ENCODE measurements around the gene DCTN5. TPM values are rescaled to one million over a fixed set of nuclear protein-coding genes. Genes with fewer than 3 reads are reported as not detected.
A peak's percentile ranks its signal among the peaks of the same experiment; 100 is the strongest.

Gene DCTN5
- total RNA-seq, 1 experiment from 2014 or later: 84.8 TPM

DNA sequence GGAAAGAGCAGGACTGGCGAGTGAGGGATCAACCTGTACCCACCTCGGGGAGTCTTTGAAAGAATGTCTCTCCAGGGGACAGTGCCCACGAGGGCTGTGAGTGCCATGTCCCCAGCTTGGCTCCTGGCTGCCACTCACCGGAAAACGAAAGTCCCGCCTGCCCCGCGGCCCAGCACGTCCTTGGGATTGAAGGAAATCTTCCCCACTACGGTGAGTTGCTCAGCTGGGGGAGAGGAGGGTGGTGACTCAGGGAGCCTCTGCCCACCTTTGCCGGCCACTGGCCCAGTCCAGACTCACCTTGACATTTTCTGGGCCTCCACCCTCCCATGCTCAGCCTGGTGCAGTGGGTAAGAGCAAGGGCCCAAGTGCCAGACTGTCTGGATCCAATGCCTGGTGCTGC is 54.5 kb downstream of the DCTN5 start:
- DNase-seq: no peak
- H3K9me2 ChIP-seq (ENCODE audit: insufficient read depth): no peaks in the 10 kb centered on the region
- no peaks in the 10 kb centered on the region for H4K20me1 ChIP-seq (ENCODE audit: insufficient read depth)
- no peak overlapping the region for H3K4me2 ChIP-seq
- intact Hi-C loops (cut with micrococcal nuclease; ENCODE audit: unreplicated experiment): no loop called here
- H3K4me3 ChIP-seq: no peak overlapping the region
- ChIA-PET CTCF (no interaction called here), POLR2A (ENCODE audit: unreplicated experiment) (no interaction called here)
- H3K27ac ChIP-seq: no peak overlapping the region
- H3K9me3 ChIP-seq (ENCODE audit: insufficient read depth, low read depth): peaks cover 3% of the 10 kb centered on the region
- BruUV-seq (replicated peaks): no TSS peak
- peaks cover 13% of the 10 kb centered on the region for H3K4me1 ChIP-seq (replicated peaks; ENCODE audit: insufficient read depth)
- TF ChIP-seq, protein P1, sequence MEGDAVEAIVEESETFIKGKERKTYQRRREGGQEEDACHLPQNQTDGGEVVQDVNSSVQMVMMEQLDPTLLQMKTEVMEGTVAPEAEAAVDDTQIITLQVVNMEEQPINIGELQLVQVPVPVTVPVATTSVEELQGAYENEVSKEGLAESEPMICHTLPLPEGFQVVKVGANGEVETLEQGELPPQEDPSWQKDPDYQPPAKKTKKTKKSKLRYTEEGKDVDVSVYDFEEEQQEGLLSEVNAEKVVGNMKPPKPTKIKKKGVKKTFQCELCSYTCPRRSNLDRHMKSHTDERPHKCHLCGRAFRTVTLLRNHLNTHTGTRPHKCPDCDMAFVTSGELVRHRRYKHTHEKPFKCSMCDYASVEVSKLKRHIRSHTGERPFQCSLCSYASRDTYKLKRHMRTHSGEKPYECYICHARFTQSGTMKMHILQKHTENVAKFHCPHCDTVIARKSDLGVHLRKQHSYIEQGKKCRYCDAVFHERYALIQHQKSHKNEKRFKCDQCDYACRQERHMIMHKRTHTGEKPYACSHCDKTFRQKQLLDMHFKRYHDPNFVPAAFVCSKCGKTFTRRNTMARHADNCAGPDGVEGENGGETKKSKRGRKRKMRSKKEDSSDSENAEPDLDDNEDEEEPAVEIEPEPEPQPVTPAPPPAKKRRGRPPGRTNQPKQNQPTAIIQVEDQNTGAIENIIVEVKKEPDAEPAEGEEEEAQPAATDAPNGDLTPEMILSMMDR (conservative IDR thresholded peaks at IDR 0.05): no peak
- no peak for TF ChIP-seq EZH2 (IDR thresholded peaks at IDR 0.05; ENCODE audit: low read depth)
- no peaks in the 10 kb centered on the region; the same call in 1 of the 2 replicates for H3K36me3 ChIP-seq (ENCODE audit: low read depth)
- H3K27me3 ChIP-seq (ENCODE audit: insufficient read depth, low read depth): no peaks in the 10 kb centered on the region
- H3K79me2 ChIP-seq (ENCODE audit: low read depth): no peaks in the 10 kb centered on the region
- peaks cover 23% of the 10 kb centered on the region; the same call in 1 of the 2 replicates for H3F3A ChIP-seq (ENCODE audit: insufficient read depth, low read depth)
- no peak overlapping the region for H2AFZ ChIP-seq

DNA sequence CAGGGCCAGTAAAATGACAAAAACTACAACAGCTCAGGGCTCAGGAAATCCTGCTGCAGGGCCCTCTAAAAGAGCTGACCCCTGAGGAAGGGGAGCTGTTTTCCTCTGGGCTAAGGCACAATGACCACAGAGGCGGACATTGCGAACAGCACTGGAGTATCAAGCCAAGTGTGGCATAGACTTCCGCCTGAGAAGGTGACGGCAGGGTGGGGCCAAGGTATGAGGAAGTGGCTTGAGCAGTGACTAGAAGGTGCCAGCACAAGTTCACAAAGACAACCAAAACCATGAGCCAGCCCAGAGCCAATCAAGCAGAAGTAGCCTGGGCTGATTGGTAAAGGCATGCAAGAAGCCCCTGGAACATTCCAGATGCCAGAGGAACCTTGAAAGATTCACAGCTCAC is 57.8 kb downstream of the DCTN5 start:
- POLR2A ChIA-PET (ENCODE audit: unreplicated experiment): no interaction called here
- Histone ChIP-seq H3K4me1 (replicated peaks; ENCODE audit: insufficient read depth) (peaks cover 13% of the 10 kb centered on the region), H3F3A (ENCODE audit: insufficient read depth, low read depth) (0 out of 2 replicates have a peak, but pooled peaks cover under 1% of the 10 kb centered on the region), H3K79me2 (ENCODE audit: low read depth) (no peaks in the 10 kb centered on the region), H3K36me3 (ENCODE audit: low read depth) (no peaks in the 10 kb centered on the region), H3K9me2 (ENCODE audit: insufficient read depth) (no peaks in the 10 kb centered on the region), H3K9me3 (ENCODE audit: insufficient read depth, low read depth) (peaks cover 3% of the 10 kb centered on the region), H3K27ac (peak overlapping the region; percentile 30; the same call in 1 of the 2 replicates), H3K4me2 (peak overlapping the region; percentile 28; the same call in 1 of the 2 replicates), H3K4me3 (no peak overlapping the region), H3K27me3 (ENCODE audit: insufficient read depth, low read depth) (no peaks in the 10 kb centered on the region), H4K20me1 (ENCODE audit: insufficient read depth) (no peaks in the 10 kb centered on the region), H2AFZ (no peak overlapping the region)
- no peak for TF ChIP-seq EZH2 (IDR thresholded peaks at IDR 0.05; ENCODE audit: low read depth)
- TF ChIP-seq, protein P1 (conservative IDR thresholded peaks at IDR 0.05): no peak
- no TSS peak for BruUV-seq (replicated peaks)
- peak; percentile 74 to 80 for DNase-seq
- intact Hi-C loops (cut with micrococcal nuclease; ENCODE audit: unreplicated experiment): no loop called here
- CTCF ChIA-PET: no interaction called here

DNA sequence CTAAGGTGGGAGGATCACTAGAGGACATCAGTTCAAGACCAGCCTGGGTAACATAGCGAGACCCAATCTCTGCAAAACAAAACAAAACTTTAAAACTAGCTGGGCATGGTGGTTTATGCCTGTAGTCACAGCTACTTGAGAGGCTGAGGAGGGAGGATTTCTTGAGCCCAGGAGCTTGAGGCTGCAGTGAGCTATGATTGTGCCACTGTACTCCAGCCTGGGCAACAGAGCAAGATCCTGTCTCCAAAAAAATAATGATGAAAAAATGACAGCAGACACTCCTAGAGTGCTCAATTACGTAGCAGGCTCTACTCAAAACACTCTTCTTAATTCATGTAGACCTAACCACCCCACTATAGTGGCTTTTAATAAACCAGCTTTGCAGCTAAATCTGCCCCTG is 58.8 kb downstream of the DCTN5 start:
- Histone ChIP-seq H3K4me2 (no peak overlapping the region), H3K27me3 (ENCODE audit: insufficient read depth, low read depth) (no peaks in the 10 kb centered on the region), H3K27ac (no peak overlapping the region), H3K79me2 (ENCODE audit: low read depth) (no peaks in the 10 kb centered on the region), H3F3A (ENCODE audit: insufficient read depth, low read depth) (no peaks in the 10 kb centered on the region), H3K9me3 (ENCODE audit: insufficient read depth, low read depth) (peaks cover 3% of the 10 kb centered on the region), H3K4me3 (no peak overlapping the region), H4K20me1 (ENCODE audit: insufficient read depth) (no peaks in the 10 kb centered on the region), H3K9me2 (ENCODE audit: insufficient read depth) (no peaks in the 10 kb centered on the region), H2AFZ (no peak overlapping the region), H3K4me1 (replicated peaks; ENCODE audit: insufficient read depth) (peaks cover 13% of the 10 kb centered on the region), H3K36me3 (ENCODE audit: low read depth) (no peaks in the 10 kb centered on the region)
- no peak for TF ChIP-seq EZH2 (IDR thresholded peaks at IDR 0.05; ENCODE audit: low read depth)
- TF ChIP-seq, protein P1 (conservative IDR thresholded peaks at IDR 0.05): no peak
- intact Hi-C loops (cut with micrococcal nuclease; ENCODE audit: unreplicated experiment): no loop called here
- ChIA-PET POLR2A (ENCODE audit: unreplicated experiment) (no interaction called here), CTCF (interaction anchor here (0.6 kb wide), 1 partner anchor 342 kb away, joined by 3 read pairs; no protein-coding TSS in a partner anchor)
- no peak for DNase-seq
- no TSS peak for BruUV-seq (replicated peaks)
